ENCODE measurements around the gene PPIA.
A peak's percentile ranks its signal among the peaks of the same experiment; 100 is the strongest.

Gene PPIA

GRCh38 chr7:44796504-44797328 is at the start of gene PPIA:
PPIA (plus strand) TSS chr7:44796681; CDS start chr7:44796725, 44 bp downstream.
- peak; percentile 98 for DNase-seq

- peak; percentile 97 for DNase-seq
Observed at GRCh38 chr7:44748045-44748947, 48.2 kb upstream of the PPIA start, which contains the start of gene ZMIZ2. ZMIZ2 (plus strand) TSS chr7:44748847; CDS start chr7:44756250, 7,403 bp downstream.

- no peak for DNase-seq
Observed at GRCh38 chr7:44748948-44749731, 47.3 kb upstream of the PPIA start.

GRCh38 chr7:44749992-44750391 is 46.5 kb upstream of the PPIA start:
- DNase-seq = no peak

GRCh38 chr7:44750424-44750823 is 46.1 kb upstream of the PPIA start:
- DNase-seq = no peak

GRCh38 chr7:44750921-44751571 is 45.4 kb upstream of the PPIA start:
- DNase-seq = peak; percentile 50

DNA sequence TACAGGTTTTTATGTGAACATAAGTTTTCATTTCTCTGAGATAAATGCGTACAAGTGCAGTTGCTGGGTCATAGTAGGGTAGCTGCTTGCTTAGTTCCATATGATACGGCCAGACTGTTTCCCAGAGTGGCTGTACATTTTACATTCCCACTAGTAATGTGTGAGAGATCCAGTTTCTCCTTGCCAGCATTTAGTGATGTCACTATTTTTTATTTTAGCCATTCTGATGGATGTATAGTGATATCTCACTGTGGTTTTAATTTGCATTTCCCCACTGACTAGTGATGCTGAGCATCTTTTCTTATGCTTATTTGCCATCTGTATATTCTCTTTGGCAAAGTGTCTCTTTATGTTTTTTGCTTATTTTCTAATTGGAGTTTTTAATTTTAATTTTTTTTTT is 43.7 kb upstream of the PPIA start:
- no peak for DNase-seq

GRCh38 chr7:44754802-44755697 is 41.4 kb upstream of the PPIA start:
- no peak for DNase-seq

GRCh38 chr7:44755698-44756627 is 40.5 kb upstream of the PPIA start:
- no peak for DNase-seq

GRCh38 chr7:44756904-44757303 is 39.6 kb upstream of the PPIA start:
- no peak for DNase-seq

GRCh38 chr7:44757311-44757710 is 39.2 kb upstream of the PPIA start:
- no peak for DNase-seq

DNA sequence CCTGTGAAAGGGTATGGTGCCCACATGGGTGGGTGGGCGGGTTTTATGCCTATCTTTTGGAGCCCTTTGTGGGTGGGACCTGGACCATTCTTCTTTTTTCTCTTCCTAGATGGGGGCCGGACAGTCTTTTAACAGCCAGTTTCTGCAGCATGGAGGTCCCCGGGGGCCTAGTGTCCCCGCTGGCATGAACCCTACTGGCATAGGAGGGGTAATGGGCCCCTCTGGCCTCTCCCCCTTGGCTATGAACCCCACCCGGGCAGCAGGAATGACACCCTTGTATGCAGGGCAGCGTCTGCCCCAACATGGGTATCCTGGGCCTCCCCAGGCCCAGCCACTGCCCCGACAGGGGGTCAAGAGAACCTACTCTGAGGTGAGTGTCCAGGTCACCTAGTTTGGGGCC is 38.7 kb upstream of the PPIA start:
- no peak for DNase-seq

DNA sequence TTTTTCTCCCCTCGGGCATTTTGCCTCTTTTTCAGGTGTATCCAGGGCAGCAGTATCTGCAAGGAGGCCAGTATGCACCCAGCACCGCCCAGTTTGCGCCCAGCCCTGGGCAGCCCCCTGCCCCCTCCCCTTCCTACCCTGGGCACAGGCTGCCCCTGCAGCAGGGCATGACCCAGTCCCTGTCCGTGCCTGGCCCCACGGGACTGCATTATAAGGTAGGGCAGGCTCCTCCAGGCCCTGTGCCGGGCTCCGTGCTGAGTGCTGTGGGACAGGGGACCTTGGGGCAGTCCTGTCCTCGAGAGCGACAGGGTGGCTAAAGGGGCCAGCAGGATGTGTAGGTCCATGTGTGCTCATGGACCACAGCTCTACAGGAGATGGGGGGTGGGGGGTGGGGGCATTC is 37.2 kb upstream of the PPIA start:
- DNase-seq = no peak

DNA sequence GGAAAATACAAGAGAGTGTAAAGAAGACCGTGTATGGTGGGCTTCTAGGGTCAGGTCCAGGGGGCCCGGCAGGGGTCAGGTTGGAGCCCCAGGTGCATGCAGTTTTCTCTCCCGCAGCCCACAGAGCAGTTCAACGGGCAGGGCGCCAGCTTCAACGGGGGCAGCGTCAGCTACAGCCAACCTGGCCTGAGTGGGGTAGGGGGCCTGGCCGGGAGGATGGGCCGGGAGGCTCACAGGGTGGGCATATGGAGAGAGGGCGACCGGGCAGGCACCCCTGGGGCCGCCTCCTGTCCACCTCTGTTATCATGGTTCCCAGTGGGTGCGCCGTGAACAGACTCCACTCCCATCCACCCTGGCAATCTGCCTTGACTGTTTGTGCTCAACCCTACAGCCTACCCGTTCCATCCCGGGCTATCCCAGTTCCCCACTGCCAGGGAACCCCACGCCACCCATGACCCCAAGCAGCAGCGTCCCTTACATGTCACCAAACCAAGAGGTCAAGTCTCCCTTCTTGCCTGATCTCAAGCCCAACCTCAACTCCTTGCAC is 36.4 kb upstream of the PPIA start:
- DNase-seq = no peak

DNA sequence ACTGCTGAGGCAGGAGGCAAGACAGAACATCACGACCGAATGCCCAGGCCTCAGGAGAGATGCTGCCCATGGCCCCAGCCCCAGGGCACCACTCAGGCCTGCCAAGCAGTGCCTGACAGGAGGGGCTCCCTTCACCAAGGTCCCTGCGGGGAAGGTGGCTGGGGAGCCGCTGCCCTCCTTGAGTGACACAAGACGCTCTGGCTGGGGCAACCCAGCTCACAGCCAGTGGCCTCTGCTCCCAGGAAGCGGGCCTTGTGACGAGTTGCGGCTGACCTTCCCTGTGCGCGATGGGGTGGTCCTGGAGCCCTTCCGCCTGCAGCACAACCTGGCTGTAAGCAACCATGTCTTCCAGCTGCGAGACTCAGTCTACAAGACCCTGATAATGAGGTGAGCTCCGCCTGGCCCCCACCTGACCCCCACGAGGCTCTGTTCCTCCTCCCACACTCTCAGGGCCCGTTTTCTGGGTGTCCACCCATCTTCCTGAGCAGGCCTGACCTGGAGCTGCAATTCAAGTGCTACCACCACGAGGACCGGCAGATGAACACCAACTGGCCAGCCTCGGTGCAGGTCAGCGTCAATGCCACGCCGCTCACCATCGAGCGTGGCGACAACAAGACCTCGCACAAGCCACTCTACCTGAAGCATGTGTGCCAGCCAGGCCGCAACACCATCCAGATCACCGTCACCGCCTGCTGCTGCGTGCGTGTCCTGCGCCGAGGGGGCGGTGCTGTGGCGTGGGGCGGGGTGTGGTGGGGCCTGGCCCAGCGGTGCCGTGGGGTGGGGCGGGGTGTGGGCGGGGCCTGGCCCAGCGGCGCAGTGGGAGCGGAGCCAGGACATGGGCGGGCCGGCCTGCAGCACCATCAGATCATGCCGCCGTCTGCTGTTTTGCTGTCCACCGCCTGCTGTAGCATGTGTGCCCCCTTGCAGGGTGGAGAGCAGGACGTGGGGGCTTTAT is 35.0 kb upstream of the PPIA start:
- no peak for DNase-seq

GRCh38 chr7:44762300-44762699 is 34.2 kb upstream of the PPIA start:
- no peak for DNase-seq

DNA sequence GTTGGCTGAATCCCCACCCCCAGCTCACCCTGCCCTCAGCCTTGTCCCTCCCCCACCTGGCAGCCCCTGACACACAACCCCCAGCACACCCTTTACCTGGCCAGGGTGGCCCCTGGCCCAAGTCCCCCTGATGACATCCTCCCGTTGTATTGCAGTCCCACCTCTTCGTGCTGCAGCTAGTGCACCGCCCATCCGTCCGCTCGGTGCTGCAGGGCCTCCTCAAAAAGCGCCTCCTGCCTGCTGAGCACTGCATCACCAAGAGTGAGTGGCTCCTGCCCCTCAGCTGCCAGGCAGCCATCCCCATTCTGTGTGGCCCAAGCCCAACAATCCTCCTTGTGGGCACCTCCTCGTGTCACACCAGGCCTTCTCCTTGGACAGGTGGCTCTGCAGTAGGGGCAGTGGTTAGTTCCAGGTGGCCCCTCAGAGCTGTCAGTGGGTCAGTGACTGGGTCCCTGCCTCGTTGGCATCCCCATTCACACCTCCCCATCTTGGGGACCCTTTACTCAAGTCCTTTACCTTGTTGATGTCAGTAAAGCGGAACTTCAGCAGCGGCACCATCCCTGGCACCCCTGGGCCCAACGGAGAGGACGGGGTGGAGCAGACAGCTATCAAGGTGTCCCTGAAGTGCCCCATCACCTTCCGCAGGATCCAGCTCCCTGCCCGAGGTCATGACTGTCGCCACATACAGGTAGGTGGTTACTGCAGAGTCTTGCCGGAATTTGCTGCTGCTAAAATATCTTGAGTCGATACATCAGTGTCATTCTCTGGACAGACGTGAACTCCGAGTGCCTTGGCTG is 33.6 kb upstream of the PPIA start:
- no peak for DNase-seq

- DNase-seq = no peak
Observed at GRCh38 chr7:44764081-44764480, 32.4 kb upstream of the PPIA start.
